Measurements from ENCODE around the gene TTLL5.

DNA sequence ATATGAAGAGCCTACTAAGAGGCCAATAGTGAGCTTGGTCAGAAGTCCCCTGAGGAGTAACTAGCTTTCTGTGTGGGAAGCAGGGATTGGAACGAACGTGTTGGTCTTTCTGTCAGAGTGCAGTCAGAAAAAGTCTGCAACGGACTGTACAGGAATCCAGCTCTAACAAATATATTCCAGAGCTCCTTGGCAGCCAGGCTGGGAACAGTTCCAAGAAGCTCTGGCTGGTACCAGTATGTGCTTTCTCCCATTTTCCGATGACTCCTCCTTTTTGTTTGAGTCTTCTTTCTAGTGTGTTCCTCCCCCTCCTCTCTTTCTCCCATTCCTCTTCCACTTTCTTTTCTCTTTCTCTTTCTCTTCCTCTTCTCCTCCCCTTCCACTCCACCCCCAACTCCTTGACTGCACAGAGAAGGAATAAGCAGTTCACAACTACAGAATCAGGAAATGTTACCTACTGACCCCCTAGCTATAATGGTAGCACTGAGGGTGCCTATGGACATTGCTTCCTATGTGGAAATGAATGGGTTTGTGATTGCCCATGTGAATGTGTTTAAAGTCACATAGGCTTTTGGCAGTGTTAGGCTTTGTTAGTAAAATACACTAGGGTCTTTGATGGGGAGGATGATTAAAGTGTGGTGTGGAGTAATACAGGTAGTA is 59.9 kb downstream of the TTLL5 start:
- TF ChIP-seq, protein P1, sequence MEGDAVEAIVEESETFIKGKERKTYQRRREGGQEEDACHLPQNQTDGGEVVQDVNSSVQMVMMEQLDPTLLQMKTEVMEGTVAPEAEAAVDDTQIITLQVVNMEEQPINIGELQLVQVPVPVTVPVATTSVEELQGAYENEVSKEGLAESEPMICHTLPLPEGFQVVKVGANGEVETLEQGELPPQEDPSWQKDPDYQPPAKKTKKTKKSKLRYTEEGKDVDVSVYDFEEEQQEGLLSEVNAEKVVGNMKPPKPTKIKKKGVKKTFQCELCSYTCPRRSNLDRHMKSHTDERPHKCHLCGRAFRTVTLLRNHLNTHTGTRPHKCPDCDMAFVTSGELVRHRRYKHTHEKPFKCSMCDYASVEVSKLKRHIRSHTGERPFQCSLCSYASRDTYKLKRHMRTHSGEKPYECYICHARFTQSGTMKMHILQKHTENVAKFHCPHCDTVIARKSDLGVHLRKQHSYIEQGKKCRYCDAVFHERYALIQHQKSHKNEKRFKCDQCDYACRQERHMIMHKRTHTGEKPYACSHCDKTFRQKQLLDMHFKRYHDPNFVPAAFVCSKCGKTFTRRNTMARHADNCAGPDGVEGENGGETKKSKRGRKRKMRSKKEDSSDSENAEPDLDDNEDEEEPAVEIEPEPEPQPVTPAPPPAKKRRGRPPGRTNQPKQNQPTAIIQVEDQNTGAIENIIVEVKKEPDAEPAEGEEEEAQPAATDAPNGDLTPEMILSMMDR (IDR thresholded peaks at IDR 0.05; ENCODE audit: insufficient read depth, low read length, poor library complexity, severe bottlenecking): no peak
- no peak for TF ChIP-seq EZH2phosphoT487 (conservative IDR thresholded peaks at IDR 0.05; ENCODE audit: low read length)

All from SU-DHL-6 (cell line).